Cardiac muscle cell (in vitro differentiated cells and primary cell): ENCODE measurements around the gene CHD3. TPM values are rescaled to one million over a fixed set of nuclear protein-coding genes. Genes with fewer than 3 reads are reported as not detected.

ENCODE experiments used
- DNase-seq, 2 donors: peaks; one replicate each; pipeline versions ENCODE4 v3.0.0 to v3.0.0-alpha.2; 2010 to 2017; ENCODE audit warnings: low read depth in 1 of 2, low spot score in 1 of 2
- H3K27ac ChIP-seq: fragments of 200-600 bp; sonication (generic); 2 replicates; pipeline ENCODE4 v1.5.1; 2016
- H3K27me3 ChIP-seq: fragments of 200-600 bp; sonication (generic); 2 replicates; pipeline ENCODE4 v1.6.0; 2016; ENCODE audit warnings: control low read depth
- H3K36me3 ChIP-seq: fragments of 200-600 bp; sonication (generic); 2 replicates; pipeline ENCODE4 v1.5.1; 2016; ENCODE audit warnings: control low read depth
- H3K4me1 ChIP-seq: fragments of 200-600 bp; sonication (generic); 2 replicates; pipeline ENCODE4 v1.8.1; 2017; ENCODE audit warnings: low read depth, mild to moderate bottlenecking, mixed run types
- H3K4me3 ChIP-seq: fragments of 200-600 bp; sonication (generic); 2 replicates; pipeline ENCODE4 v1.5.1; 2016; ENCODE audit warnings: mild to moderate bottlenecking
- H3K9me3 ChIP-seq: fragments of 200-600 bp; sonication (generic); 2 replicates; pipeline ENCODE4 v1.5.1; 2017; ENCODE audit warnings: low read depth, mild to moderate bottlenecking, control low read depth
- polyA plus RNA-seq: library from polyadenylated mRNA; unstranded; fragments of >200 nt; fragmentation: Nextera tagmentation; extraction: Ambion mirVana; gene quantifications from 2 replicates; pipeline ENCODE4 v1.2.1, GENCODE V29; 2016
- total RNA-seq: library from RNA; depleted of rRNA; stranded (reverse); fragments of >200 nt; gene quantifications from 2 replicates; pipeline ENCODE4 v1.2.3, GENCODE V29; 2016
- TF ChIP-seq, protein P1 (sequence below): IDR thresholded peaks from 2 replicates; pipeline ENCODE4 v1.5.1; 2012; ENCODE audit warnings: low read depth, mild to moderate bottlenecking, low read length

Gene CHD3
- total and polyA plus RNA-seq, 2 experiments from 2014 or later, result 15.9 to 64.7 TPM

- Histone ChIP-seq H3K4me3 (peak overlapping the region; percentile 58), H3K9me3 (no peaks in the 10 kb centered on the region), H3K36me3 (peaks cover 10% of the 10 kb centered on the region), H3K4me1 (peaks cover 27% of the 10 kb centered on the region), H3K27ac (peak overlapping the region; percentile 18), H3K27me3 (no peaks in the 10 kb centered on the region)
- DNase-seq, result no peak
- TF ChIP-seq, protein P1, sequence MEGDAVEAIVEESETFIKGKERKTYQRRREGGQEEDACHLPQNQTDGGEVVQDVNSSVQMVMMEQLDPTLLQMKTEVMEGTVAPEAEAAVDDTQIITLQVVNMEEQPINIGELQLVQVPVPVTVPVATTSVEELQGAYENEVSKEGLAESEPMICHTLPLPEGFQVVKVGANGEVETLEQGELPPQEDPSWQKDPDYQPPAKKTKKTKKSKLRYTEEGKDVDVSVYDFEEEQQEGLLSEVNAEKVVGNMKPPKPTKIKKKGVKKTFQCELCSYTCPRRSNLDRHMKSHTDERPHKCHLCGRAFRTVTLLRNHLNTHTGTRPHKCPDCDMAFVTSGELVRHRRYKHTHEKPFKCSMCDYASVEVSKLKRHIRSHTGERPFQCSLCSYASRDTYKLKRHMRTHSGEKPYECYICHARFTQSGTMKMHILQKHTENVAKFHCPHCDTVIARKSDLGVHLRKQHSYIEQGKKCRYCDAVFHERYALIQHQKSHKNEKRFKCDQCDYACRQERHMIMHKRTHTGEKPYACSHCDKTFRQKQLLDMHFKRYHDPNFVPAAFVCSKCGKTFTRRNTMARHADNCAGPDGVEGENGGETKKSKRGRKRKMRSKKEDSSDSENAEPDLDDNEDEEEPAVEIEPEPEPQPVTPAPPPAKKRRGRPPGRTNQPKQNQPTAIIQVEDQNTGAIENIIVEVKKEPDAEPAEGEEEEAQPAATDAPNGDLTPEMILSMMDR, result no peak
Measured at GRCh38 chr17:7855660-7856010, 33.0 kb upstream of the CHD3 start.

DNA sequence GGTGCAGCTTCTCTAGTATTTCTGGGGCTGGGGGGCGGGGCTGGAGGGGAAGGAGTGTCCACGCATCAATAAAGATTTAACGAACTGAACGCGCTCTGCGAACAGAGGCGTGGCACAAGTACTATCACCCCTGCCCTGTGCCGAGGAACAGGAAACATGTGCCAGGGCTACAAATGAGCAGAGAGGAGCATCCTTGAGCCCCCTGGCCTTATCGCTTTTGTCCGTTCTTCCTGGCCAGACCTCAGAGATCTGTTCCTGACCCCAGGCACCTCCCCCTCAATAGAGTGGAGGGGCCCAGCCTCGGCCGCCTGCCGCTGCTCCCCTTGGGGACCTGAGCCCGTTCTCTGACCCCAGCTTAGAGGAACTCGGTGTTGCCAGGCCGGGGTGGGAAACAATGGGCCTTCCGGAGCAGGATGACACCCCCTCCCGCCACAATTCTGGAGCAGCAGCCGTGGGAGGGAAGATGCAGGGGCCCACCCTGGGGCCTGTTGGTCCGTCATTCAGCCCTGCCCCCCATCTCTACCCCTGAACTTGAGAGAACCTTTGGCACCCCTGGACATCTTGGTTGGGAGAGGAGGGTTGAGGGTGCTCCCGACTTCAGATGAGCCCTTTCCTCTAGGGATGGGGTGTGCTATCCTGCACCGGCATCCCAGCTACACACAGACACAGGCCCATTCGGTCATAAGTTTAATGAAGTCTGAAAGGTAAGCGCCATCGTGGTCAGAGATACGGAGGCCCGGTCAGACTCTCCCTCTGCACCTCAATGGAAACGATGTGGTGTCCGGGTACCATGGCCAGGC lies 32.4 kb upstream of the CHD3 start:
- Histone ChIP-seq H3K4me1 (peaks cover 27% of the 10 kb centered on the region), H3K4me3 (peak overlapping the region; percentile 58), H3K36me3 (peaks cover 7% of the 10 kb centered on the region), H3K27ac (peak overlapping the region; percentile 87), H3K27me3 (no peaks in the 10 kb centered on the region), H3K9me3 (no peaks in the 10 kb centered on the region)
- TF ChIP-seq, protein P1, result no peak
- DNase-seq, result peak in 1 of 2 donors; percentile 77

- peak within 1 kb of the TSS; percentile 58 for H3K4me3 ChIP-seq
Measured at GRCh38 chr17:7856811-7857712, 31.5 kb upstream of the CHD3 start, which contains the start of gene NAA38. Gene NAA38, minus strand, starts transcription at chr17:7857559. Its CDS starts 96 bp downstream, at chr17:7857463.

GRCh38 chr17:7857713-7858521 lies 30.7 kb upstream of the CHD3 start, which contains the start of gene CYB5D1:
Gene CYB5D1, plus strand, starts transcription at chr17:7858003. Its CDS starts 132 bp downstream, at chr17:7858135.
- H3K4me3 ChIP-seq, result peak within 1 kb of the TSS; percentile 58
- DNase-seq, result peak; percentile 92 to 95
- no peaks in the 10 kb centered on the region for H3K9me3 ChIP-seq
- no peaks in the 10 kb centered on the region for H3K36me3 ChIP-seq
- peak within 1 kb of the TSS; percentile 87 for H3K27ac ChIP-seq
- H3K4me1 ChIP-seq, result peaks cover 27% of the 10 kb centered on the region
- H3K27me3 ChIP-seq, result no peaks in the 10 kb centered on the region
- TF ChIP-seq, protein P1, result no peak

More at GRCh38 chr17:7856811-7857712, 31.5 kb upstream of the CHD3 start, which contains the start of gene NAA38:
- Histone ChIP-seq H3K9me3 (no peaks in the 10 kb centered on the region), H3K4me1 (peaks cover 27% of the 10 kb centered on the region), H3K36me3 (peaks cover 5% of the 10 kb centered on the region), H3K27ac (peak within 1 kb of the TSS; percentile 87), H3K27me3 (no peaks in the 10 kb centered on the region)
- DNase-seq, result peak; percentile 99
- TF ChIP-seq, protein P1, result peak; percentile 37

GRCh38 chr17:7858522-7858810 lies 30.1 kb upstream of the CHD3 start:
- TF ChIP-seq, protein P1, result peak; percentile 43
- H3K9me3 ChIP-seq, result no peaks in the 10 kb centered on the region

More at GRCh38 chr17:7858522-7858810, 30.1 kb upstream of the CHD3 start:
- peak overlapping the region; percentile 87 for H3K27ac ChIP-seq
- H3K4me3 ChIP-seq, result peak overlapping the region; percentile 58
- DNase-seq, result peak; percentile 62 to 64
- no peaks in the 10 kb centered on the region for H3K36me3 ChIP-seq
- peaks cover 27% of the 10 kb centered on the region for H3K4me1 ChIP-seq
- H3K27me3 ChIP-seq, result no peaks in the 10 kb centered on the region
